Neural progenitor cell (in vitro differentiated cells): ENCODE results near the gene COX18. TPM values are rescaled to one million over a fixed set of nuclear protein-coding genes. Genes with fewer than 3 reads are reported as not detected.

Experiments
- DNase-seq: peaks from one replicate; pipeline ENCODE4 v3.0.0-alpha.2; 2016; ENCODE audit warnings: low spot score
- H2AFZ ChIP-seq: fragments of 200-600 bp; sonication (generic); replicated peaks from 2 replicates; pipeline ENCODE4 v1.6.1; 2016; ENCODE audit warnings: antibody characterized with exemption
- H3F3A ChIP-seq: fragments of 200-600 bp; sonication (generic); 2 replicates; pipeline ENCODE4 v1.6.1; 2016; ENCODE audit warnings: antibody characterized with exemption, low read depth
- H3K27ac ChIP-seq: fragments of 200-600 bp; sonication (generic); 2 replicates; pipeline ENCODE4 v1.5.1; 2016; ENCODE audit warnings: mild to moderate bottlenecking
- H3K27me3 ChIP-seq: fragments of 200-600 bp; sonication (generic); 2 replicates; pipeline ENCODE4 v1.6.1; 2016; ENCODE audit warnings: mild to moderate bottlenecking, moderate library complexity
- H3K36me3 ChIP-seq: fragments of 200-600 bp; sonication (generic); 2 replicates; pipeline ENCODE4 v1.5.1; 2016
- H3K4me1 ChIP-seq: fragments of 200-600 bp; sonication (generic); 2 replicates; pipeline ENCODE4 v1.6.1; 2016; ENCODE audit warnings: mixed run types
- H3K4me2 ChIP-seq: fragments of 200-600 bp; sonication (generic); 2 replicates; pipeline ENCODE4 v1.6.1; 2016
- H3K4me3 ChIP-seq: fragments of 200-600 bp; sonication (generic); 2 replicates; pipeline ENCODE4 v1.5.1; 2016
- H3K79me2 ChIP-seq: fragments of 200-600 bp; sonication (generic); 2 replicates; pipeline ENCODE4 v1.6.1; 2016; ENCODE audit warnings: low read depth
- H3K9ac ChIP-seq: fragments of 200-600 bp; sonication (generic); 2 replicates; pipeline ENCODE4 v1.6.1; 2016
- H3K9me3 ChIP-seq: fragments of 200-600 bp; sonication (generic); 2 replicates; pipeline ENCODE4 v1.5.1; 2016; ENCODE audit warnings: low read depth
- H4K20me1 ChIP-seq: fragments of 200-600 bp; sonication (generic); 2 replicates; pipeline ENCODE4 v1.6.1; 2016; ENCODE audit warnings: low read depth
- H3K27ac Mint-ChIP-seq: 3 replicates; pipeline ENCODE4 v1.8.0; 2021; ENCODE audit warnings: mixed read lengths
- H3K27me3 Mint-ChIP-seq: 2 replicates; pipeline ENCODE4 v1.8.0; 2022; ENCODE audit warnings: low read depth, mild to moderate bottlenecking, inconsistent platforms, moderate library complexity, mixed read lengths; ENCODE audit not compliant: insufficient read depth
- H3K36me3 Mint-ChIP-seq: 3 replicates; pipeline ENCODE4 v1.8.0; 2021; ENCODE audit warnings: mixed read lengths
- H3K4me1 Mint-ChIP-seq: 3 replicates; pipeline ENCODE4 v1.8.0; 2021; ENCODE audit warnings: mixed read lengths
- H3K4me3 Mint-ChIP-seq: 3 replicates; pipeline ENCODE4 v1.8.0; 2021; ENCODE audit warnings: mild to moderate bottlenecking, moderate library complexity, mixed read lengths
- H3K9me3 Mint-ChIP-seq: 3 replicates; pipeline ENCODE4 v1.8.0; 2020; ENCODE audit warnings: mixed read lengths
- CTCF ChIP-seq: fragments of 200-600 bp; sonication (generic); IDR thresholded peaks from 2 replicates; pipeline ENCODE4 v1.5.1; 2017; ENCODE audit warnings: antibody characterized with exemption, mild to moderate bottlenecking
- EZH2 ChIP-seq: fragments of 200-600 bp; sonication (generic); IDR thresholded peaks from 2 replicates; pipeline ENCODE4 v1.6.1; 2017; ENCODE audit warnings: antibody characterized with exemption, mild to moderate bottlenecking, moderate library complexity
- EZH2phosphoT487 ChIP-seq: fragments of 200-600 bp; sonication (generic); IDR thresholded peaks from 2 replicates; pipeline ENCODE4 v1.6.1; 2017; ENCODE audit warnings: antibody characterized with exemption
- total RNA-seq: library from RNA; depleted of rRNA; stranded (reverse); fragments of >200 nt; gene quantifications from 2 replicates; pipeline ENCODE4 v1.2.3, GENCODE V29; 2015; ENCODE audit warnings: low replicate concordance

COX18 gene
- total RNA-seq, 1 donor from 2014 or later: 20.3 TPM

DNA sequence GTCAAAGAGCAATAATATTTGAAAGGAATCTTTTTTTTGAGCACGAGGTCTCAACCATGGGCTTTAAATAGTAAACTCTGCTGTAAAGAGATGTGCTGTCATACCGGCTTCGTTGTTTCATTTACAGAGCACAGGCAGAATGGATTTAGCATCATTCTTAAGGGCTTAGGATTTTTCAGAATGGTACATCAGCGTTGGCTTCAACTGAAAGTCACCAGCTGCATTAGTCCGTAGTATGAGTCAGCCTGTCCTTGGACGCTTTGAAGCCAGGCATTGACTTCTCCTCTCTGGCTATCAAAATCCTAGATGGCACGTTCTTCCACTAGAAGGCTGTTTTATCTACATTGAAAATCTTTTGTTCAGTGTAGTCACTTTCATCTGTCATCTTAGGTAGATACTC lies 23.6 kb downstream of the COX18 start:
- H3K79me2 ChIP-seq: no peaks in the 10 kb centered on the region
- H3K36me3 Mint-ChIP-seq: no peaks in the 10 kb centered on the region
- no peak overlapping the region for H3K27ac ChIP-seq
- no peaks in the 10 kb centered on the region for H3K4me1 ChIP-seq
- H3K4me3 Mint-ChIP-seq: no peak overlapping the region
- H3K9me3 ChIP-seq: no peaks in the 10 kb centered on the region
- peaks cover 2% of the 10 kb centered on the region for H3K27me3 Mint-ChIP-seq
- H3K4me1 Mint-ChIP-seq: no peaks in the 10 kb centered on the region
- no peaks in the 10 kb centered on the region for H4K20me1 ChIP-seq
- no peaks in the 10 kb centered on the region for H3F3A ChIP-seq
- no peak overlapping the region for H3K4me2 ChIP-seq
- no peak overlapping the region for H3K27ac Mint-ChIP-seq
- H3K36me3 ChIP-seq: no peaks in the 10 kb centered on the region
- no peak for DNase-seq
- H2AFZ ChIP-seq: no peak overlapping the region
- no peaks in the 10 kb centered on the region for H3K27me3 ChIP-seq
- TF ChIP-seq EZH2 (no peak), CTCF (no peak), EZH2phosphoT487 (no peak)
- peaks cover 2% of the 10 kb centered on the region for H3K9me3 Mint-ChIP-seq
- no peak overlapping the region for H3K9ac ChIP-seq
- H3K4me3 ChIP-seq: no peak overlapping the region

DNA sequence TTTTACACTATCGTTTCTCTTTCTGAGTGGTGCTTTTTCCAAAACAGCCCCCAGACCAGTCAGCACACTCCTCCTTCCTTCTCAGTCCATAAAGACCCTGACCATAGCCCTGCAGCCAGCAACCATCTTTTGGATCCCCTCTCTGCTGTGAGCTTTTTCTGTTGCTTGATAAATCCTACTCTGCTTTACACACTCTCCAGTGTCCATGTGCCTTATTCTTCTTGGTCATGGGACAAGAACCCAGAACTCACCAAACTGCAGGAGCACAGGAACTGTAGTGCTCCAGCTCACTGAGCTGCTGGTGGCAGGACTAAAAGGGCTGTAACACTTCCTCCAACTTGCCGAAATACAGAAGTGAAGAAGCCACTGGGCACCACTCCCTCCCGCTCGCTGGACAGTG lies 32.5 kb downstream of the COX18 start:
- H3K4me3 Mint-ChIP-seq: no peak overlapping the region
- TF ChIP-seq CTCF (no peak), EZH2 (no peak), EZH2phosphoT487 (no peak)
- no peaks in the 10 kb centered on the region for H3K79me2 ChIP-seq
- no peaks in the 10 kb centered on the region for H3K36me3 ChIP-seq
- H3K27ac ChIP-seq: no peak overlapping the region
- H3K27ac Mint-ChIP-seq: no peak overlapping the region
- H3K9ac ChIP-seq: no peak overlapping the region
- peaks cover 7% of the 10 kb centered on the region for H3K9me3 Mint-ChIP-seq
- H3K9me3 ChIP-seq: no peaks in the 10 kb centered on the region
- no peak overlapping the region for H2AFZ ChIP-seq
- H3F3A ChIP-seq: no peaks in the 10 kb centered on the region
- H3K4me1 Mint-ChIP-seq: no peaks in the 10 kb centered on the region
- H3K4me1 ChIP-seq: no peaks in the 10 kb centered on the region
- no peaks in the 10 kb centered on the region for H3K27me3 ChIP-seq
- H4K20me1 ChIP-seq: no peaks in the 10 kb centered on the region
- H3K4me2 ChIP-seq: no peak overlapping the region
- no peak overlapping the region for H3K4me3 ChIP-seq
- H3K27me3 Mint-ChIP-seq: peaks cover 3% of the 10 kb centered on the region
- no peak for DNase-seq
- no peaks in the 10 kb centered on the region for H3K36me3 Mint-ChIP-seq

- H3K27me3 Mint-ChIP-seq: peaks cover 3% of the 10 kb centered on the region
- Histone ChIP-seq H3K79me2 (no peaks in the 10 kb centered on the region), H2AFZ (no peak overlapping the region), H3K4me2 (no peak overlapping the region), H3K27me3 (no peaks in the 10 kb centered on the region), H3K36me3 (no peaks in the 10 kb centered on the region), H3K9ac (no peak overlapping the region), H3K27ac (no peak overlapping the region), H3K4me3 (no peak overlapping the region), H3K4me1 (no peaks in the 10 kb centered on the region), H4K20me1 (no peaks in the 10 kb centered on the region), H3F3A (no peaks in the 10 kb centered on the region), H3K9me3 (no peaks in the 10 kb centered on the region)
- peaks cover 5% of the 10 kb centered on the region for H3K9me3 Mint-ChIP-seq
- no peaks in the 10 kb centered on the region for H3K36me3 Mint-ChIP-seq
- no peak overlapping the region for H3K27ac Mint-ChIP-seq
- no peak for DNase-seq
- TF ChIP-seq EZH2 (no peak), EZH2phosphoT487 (no peak), CTCF (no peak)
- H3K4me3 Mint-ChIP-seq: no peak overlapping the region
- no peaks in the 10 kb centered on the region for H3K4me1 Mint-ChIP-seq
These were observed 33.4 kb downstream of the COX18 start for GRCh38 chr4:73036123-73036522.
